H1 (cell line): ENCODE data around the gene CD8B2.
"Not testable (repeated sequence)": the region's sequence is repeated elsewhere in the genome, so short reads cannot be mapped to it uniquely, and the experiment has no call there.

Experiments
- CHD1 ChIP-seq: IDR thresholded peaks from 2 replicates; pipeline ENCODE4 v1.6.1; 2012; ENCODE audit warnings: low read depth, low read length, improper control_type of control experiment
- EP300 ChIP-seq, 2 experiments: IDR thresholded peaks; 1 replicate in 1 of 2; 2 replicates in 1 of 2; pipeline ENCODE4 v1.6.1; 2011 to 2012; ENCODE audit warnings: low read depth in 2 of 2, low read length in 2 of 2, mild to moderate bottlenecking in 2 of 2, borderline replicate concordance in 1 of 2, inconsistent platforms in 1 of 2, moderate library complexity in 1 of 2
- EZH2 ChIP-seq: fragments of 200-600 bp; sonication (generic); IDR thresholded peaks from 2 replicates; pipeline ENCODE4 v1.7.1; 2012; ENCODE audit warnings: low read depth, mild to moderate bottlenecking, moderate library complexity, low read length, inconsistent platforms; ENCODE audit not compliant: severe bottlenecking
- GTF2F1 ChIP-seq: IDR thresholded peaks from 2 replicates; pipeline ENCODE4 v1.6.1; 2012; ENCODE audit warnings: low read depth, low read length, improper control_type of control experiment, borderline replicate concordance
- HDAC2 ChIP-seq, 2 experiments: fragments of 300-600 bp in 1 of 2; sonication (generic) in 1 of 2; IDR thresholded peaks; 2 replicates each; pipeline ENCODE4 v1.6.1; 2011 to 2012; ENCODE audit warnings: low read depth in 2 of 2, low read length in 2 of 2, mild to moderate bottlenecking in 2 of 2, moderate library complexity in 2 of 2, borderline replicate concordance in 1 of 2, inconsistent platforms in 1 of 2
- RNF2 ChIP-seq: fragments of 200-900, 300-1000 bp; sonication (generic); IDR thresholded peaks from 2 replicates; pipeline ENCODE4 v1.7.1; 2016; ENCODE audit warnings: borderline replicate concordance, low read depth, mild to moderate bottlenecking, antibody characterized with exemption, low read length; ENCODE audit not compliant: poor library complexity, severe bottlenecking; ENCODE audit errors: missing control alignments
- SP2 ChIP-seq: IDR thresholded peaks from 2 replicates; pipeline ENCODE4 v1.6.1; 2012; ENCODE audit warnings: mild to moderate bottlenecking, low read length, inconsistent platforms
- ZNF274 ChIP-seq: IDR thresholded peaks from 2 replicates; pipeline ENCODE4 v1.7.0; 2012; ENCODE audit warnings: low read length, borderline replicate concordance; ENCODE audit errors: extremely low read depth
- TF ChIP-seq, protein P1 (sequence below), 3 experiments: IDR thresholded peaks; 1 replicate in 2 of 3; 2 replicates in 1 of 3; pipeline versions ENCODE4 v1.5.1 to v1.6.1; 2011; ENCODE audit warnings: low read length in 3 of 3, mild to moderate bottlenecking in 3 of 3, inconsistent platforms in 2 of 3, low read depth in 1 of 3, moderate library complexity in 1 of 3; ENCODE audit not compliant: insufficient read depth in 1 of 3; ENCODE audit errors: control extremely low read depth in 1 of 3
- TF ChIP-seq, protein P2 (sequence below): fragments of 300-600 bp; sonication (generic); IDR thresholded peaks from 2 replicates; pipeline ENCODE4 v1.7.1; 2012; ENCODE audit warnings: low read length, moderate library complexity, mild to moderate bottlenecking, inconsistent platforms; ENCODE audit not compliant: insufficient replicate concordance

DNA sequence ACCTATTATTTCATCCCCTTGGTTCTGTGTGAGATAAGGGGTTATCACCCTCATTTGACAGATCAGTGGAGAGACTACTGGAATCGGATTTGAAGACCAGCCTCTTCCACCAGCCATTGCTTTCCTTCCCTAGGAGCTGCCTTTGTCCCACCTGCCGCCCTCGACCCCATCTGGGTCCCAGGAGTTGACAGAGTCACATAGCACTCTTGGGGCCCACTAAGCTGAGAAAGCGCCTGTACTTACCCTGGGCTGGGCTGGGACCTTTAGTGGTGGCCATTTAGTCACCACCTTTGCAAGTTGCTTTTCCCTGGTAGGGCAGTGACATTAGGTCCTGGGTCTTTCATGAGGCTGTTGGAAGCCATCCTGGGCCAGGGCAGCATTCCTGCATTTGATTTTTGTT lies 17.6 kb downstream of the CD8B2 start:
- TF ChIP-seq, protein P1, sequence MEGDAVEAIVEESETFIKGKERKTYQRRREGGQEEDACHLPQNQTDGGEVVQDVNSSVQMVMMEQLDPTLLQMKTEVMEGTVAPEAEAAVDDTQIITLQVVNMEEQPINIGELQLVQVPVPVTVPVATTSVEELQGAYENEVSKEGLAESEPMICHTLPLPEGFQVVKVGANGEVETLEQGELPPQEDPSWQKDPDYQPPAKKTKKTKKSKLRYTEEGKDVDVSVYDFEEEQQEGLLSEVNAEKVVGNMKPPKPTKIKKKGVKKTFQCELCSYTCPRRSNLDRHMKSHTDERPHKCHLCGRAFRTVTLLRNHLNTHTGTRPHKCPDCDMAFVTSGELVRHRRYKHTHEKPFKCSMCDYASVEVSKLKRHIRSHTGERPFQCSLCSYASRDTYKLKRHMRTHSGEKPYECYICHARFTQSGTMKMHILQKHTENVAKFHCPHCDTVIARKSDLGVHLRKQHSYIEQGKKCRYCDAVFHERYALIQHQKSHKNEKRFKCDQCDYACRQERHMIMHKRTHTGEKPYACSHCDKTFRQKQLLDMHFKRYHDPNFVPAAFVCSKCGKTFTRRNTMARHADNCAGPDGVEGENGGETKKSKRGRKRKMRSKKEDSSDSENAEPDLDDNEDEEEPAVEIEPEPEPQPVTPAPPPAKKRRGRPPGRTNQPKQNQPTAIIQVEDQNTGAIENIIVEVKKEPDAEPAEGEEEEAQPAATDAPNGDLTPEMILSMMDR (IDR thresholded peaks at IDR 0.05; ENCODE audit: control extremely low read depth in 1 of 3, insufficient read depth in 1 of 3, low read depth in 1 of 3, low read length in 3 of 3): not testable (repeated sequence)
- TF ChIP-seq EZH2; SP2; HDAC2 (IDR thresholded peaks at IDR 0.05; ENCODE audit: borderline replicate concordance in 1 of 2, low read depth in 2 of 2, low read length in 2 of 2); EP300 (IDR thresholded peaks at IDR 0.05; ENCODE audit: borderline replicate concordance in 1 of 2, low read depth in 2 of 2, low read length in 2 of 2); ZNF274; CHD1; GTF2F1; RNF2: not testable (repeated sequence)
- TF ChIP-seq, protein P2, sequence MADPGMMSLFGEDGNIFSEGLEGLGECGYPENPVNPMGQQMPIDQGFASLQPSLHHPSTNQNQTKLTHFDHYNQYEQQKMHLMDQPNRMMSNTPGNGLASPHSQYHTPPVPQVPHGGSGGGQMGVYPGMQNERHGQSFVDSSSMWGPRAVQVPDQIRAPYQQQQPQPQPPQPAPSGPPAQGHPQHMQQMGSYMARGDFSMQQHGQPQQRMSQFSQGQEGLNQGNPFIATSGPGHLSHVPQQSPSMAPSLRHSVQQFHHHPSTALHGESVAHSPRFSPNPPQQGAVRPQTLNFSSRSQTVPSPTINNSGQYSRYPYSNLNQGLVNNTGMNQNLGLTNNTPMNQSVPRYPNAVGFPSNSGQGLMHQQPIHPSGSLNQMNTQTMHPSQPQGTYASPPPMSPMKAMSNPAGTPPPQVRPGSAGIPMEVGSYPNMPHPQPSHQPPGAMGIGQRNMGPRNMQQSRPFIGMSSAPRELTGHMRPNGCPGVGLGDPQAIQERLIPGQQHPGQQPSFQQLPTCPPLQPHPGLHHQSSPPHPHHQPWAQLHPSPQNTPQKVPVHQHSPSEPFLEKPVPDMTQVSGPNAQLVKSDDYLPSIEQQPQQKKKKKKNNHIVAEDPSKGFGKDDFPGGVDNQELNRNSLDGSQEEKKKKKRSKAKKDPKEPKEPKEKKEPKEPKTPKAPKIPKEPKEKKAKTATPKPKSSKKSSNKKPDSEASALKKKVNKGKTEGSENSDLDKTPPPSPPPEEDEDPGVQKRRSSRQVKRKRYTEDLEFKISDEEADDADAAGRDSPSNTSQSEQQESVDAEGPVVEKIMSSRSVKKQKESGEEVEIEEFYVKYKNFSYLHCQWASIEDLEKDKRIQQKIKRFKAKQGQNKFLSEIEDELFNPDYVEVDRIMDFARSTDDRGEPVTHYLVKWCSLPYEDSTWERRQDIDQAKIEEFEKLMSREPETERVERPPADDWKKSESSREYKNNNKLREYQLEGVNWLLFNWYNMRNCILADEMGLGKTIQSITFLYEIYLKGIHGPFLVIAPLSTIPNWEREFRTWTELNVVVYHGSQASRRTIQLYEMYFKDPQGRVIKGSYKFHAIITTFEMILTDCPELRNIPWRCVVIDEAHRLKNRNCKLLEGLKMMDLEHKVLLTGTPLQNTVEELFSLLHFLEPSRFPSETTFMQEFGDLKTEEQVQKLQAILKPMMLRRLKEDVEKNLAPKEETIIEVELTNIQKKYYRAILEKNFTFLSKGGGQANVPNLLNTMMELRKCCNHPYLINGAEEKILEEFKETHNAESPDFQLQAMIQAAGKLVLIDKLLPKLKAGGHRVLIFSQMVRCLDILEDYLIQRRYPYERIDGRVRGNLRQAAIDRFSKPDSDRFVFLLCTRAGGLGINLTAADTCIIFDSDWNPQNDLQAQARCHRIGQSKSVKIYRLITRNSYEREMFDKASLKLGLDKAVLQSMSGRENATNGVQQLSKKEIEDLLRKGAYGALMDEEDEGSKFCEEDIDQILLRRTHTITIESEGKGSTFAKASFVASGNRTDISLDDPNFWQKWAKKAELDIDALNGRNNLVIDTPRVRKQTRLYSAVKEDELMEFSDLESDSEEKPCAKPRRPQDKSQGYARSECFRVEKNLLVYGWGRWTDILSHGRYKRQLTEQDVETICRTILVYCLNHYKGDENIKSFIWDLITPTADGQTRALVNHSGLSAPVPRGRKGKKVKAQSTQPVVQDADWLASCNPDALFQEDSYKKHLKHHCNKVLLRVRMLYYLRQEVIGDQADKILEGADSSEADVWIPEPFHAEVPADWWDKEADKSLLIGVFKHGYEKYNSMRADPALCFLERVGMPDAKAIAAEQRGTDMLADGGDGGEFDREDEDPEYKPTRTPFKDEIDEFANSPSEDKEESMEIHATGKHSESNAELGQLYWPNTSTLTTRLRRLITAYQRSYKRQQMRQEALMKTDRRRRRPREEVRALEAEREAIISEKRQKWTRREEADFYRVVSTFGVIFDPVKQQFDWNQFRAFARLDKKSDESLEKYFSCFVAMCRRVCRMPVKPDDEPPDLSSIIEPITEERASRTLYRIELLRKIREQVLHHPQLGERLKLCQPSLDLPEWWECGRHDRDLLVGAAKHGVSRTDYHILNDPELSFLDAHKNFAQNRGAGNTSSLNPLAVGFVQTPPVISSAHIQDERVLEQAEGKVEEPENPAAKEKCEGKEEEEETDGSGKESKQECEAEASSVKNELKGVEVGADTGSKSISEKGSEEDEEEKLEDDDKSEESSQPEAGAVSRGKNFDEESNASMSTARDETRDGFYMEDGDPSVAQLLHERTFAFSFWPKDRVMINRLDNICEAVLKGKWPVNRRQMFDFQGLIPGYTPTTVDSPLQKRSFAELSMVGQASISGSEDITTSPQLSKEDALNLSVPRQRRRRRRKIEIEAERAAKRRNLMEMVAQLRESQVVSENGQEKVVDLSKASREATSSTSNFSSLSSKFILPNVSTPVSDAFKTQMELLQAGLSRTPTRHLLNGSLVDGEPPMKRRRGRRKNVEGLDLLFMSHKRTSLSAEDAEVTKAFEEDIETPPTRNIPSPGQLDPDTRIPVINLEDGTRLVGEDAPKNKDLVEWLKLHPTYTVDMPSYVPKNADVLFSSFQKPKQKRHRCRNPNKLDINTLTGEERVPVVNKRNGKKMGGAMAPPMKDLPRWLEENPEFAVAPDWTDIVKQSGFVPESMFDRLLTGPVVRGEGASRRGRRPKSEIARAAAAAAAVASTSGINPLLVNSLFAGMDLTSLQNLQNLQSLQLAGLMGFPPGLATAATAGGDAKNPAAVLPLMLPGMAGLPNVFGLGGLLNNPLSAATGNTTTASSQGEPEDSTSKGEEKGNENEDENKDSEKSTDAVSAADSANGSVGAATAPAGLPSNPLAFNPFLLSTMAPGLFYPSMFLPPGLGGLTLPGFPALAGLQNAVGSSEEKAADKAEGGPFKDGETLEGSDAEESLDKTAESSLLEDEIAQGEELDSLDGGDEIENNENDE: not testable (repeated sequence)
